GM19467 (cell line): ENCODE measurements around the gene GPR89A.
"Not testable (repeated sequence)": the region's sequence is repeated elsewhere in the genome, so short reads cannot be mapped to it uniquely, and the experiment has no call there.

Source experiments
- ATAC-seq: cut with Tn5 transposase; IDR thresholded peaks from one replicate; pipeline ENCODE4 v1.9.1; 2021; ENCODE audit warnings: mild to moderate bottlenecking, moderate library complexity; ENCODE audit not compliant: unreplicated experiment

Gene GPR89A

DNA sequence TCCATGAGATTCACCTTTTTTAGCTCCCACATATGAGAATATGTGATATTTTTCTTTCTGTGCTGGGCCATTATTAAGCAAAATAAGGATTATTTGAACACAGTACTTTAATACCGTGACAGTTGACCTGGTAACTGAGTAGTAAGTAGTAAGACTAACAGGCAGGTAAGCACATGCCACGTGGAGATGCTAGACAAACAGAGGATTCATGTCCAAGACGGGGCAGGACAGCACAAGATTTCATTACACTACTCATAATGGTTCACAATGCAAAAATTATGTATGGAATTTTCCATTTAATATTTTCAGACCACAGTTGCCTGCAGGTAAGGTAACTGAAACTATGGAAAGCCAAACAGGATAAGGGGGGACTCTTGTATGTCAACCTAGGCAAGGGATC is 77.1 kb downstream of the GPR89A start:
- ATAC-seq: not testable (repeated sequence)

DNA sequence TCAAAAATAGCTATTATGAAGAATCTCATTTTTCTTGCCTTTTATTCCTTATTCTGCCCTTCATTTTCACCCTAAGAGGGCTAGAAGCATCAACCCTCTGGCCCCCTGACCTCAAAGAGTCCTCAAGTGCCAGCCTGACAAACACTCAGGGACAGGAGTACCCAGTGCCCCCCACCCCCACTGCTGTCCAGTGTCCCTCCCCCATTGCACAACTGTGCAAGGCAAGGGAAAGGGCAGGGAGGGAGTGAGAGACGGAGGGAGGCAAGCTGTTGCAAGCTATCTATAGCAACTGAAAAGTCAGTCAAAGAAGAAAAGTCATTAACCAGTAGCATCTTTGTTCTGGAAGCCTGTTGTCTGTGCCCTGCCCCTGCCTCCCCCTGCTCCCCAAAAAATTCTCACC is 78.3 kb downstream of the GPR89A start:
- not testable (repeated sequence) for ATAC-seq

DNA sequence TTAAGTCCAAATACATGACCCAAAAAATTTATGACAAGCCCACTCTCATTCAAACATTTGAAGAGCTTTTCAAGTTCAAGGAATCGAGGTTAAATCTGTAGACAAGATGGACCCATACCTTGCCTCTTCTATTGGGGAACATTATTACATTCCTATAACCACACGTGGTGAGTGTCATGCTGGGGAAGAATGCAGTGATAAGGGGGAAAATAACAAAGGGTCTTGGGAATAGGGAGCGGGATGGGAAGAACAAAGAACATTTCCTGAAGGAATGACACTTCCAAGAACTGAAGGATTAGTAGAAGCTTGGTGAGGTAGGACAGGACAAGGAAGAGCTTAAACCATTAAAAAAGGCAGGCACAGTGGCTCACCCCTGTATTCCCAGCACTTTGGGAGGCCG is 80.5 kb downstream of the GPR89A start:
- no peak for ATAC-seq

DNA sequence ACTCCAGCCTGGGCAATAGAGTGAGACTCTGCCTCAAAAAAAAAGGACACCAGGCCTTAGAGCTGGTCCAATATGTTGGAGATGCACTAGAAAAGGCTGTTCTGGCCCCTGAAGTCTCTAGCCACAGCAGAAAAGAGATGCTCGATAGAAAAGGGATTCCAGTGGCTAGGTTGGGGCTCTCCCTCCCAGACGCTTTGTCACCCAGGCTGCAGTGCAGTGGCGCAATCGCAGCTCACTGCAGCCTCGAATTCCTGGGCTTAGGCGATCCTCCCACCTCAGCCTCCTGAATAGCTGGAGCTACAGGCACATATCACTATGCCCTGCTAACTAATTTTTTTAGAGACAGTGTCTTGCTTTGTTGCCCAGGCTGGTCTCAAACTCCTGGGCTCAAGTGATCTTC is 81.1 kb downstream of the GPR89A start:
- no peak for ATAC-seq

DNA sequence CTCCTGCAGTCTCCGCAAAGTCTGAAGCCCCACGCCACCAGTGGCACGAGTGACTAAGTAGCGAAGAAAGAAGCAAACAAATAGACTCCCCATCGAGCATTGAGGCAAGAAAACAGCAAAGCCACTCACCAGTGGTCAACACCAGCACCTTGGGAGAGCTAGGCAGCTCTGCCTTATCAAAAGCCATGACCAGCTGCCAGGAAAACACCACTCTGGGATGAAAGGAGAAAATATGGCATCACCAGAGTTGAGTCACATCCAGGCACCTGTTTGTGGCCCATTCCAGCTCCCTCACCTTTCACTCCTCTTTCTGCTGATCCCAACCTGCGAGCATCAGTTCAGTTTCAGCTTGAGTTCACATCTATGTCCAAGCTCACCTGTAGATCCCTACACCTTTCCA is 82.1 kb downstream of the GPR89A start:
- no peak for ATAC-seq

DNA sequence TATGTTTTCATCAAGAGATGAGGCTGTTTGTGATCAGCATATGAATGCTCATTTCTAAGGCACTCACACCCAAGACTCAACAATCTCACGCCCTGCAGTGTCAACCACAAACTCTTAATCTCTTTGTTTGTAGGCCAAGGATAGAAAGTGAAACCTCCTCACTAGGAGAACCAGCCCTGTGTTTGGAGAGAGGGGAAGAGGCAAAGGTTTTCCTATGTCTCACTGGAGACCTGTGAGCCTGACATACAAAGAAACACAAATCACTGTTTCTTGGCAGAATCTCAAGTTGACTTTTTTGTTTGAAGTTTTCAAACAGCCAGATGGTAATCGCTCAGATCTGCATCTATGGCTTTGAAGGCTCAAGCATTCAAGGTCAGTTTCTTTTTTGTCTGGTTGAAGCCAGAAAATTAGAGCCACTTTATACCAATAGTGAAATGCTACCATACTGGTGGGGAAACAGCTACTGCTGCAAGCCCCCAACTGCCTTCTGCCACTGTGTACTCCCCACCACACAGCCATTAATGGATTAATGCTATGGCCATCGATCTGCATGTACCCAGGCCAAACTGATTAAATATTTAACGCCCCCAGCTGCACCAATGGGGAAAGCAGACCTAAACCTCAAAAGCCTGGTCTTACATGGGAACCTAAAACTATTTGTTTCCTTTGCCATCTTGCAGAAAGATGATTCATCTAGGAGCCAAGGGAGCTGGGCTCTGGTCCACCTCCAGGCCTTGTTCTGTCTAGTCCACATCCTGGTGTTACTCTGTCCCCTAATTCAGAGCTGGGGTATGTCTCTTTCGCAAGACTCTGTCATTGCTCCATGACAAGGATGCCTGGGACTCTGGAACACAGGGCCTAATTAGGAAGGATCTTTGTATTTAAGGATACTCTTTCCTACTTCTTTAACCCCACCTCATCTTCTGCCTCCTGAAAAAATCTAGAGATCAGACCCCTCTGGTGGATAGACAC is 83.1 kb downstream of the GPR89A start:
- peak; percentile 48 for ATAC-seq

- no peak for ATAC-seq
Measured at GRCh38 chr1:145692785-145693443, 85.1 kb downstream of the GPR89A start.

DNA sequence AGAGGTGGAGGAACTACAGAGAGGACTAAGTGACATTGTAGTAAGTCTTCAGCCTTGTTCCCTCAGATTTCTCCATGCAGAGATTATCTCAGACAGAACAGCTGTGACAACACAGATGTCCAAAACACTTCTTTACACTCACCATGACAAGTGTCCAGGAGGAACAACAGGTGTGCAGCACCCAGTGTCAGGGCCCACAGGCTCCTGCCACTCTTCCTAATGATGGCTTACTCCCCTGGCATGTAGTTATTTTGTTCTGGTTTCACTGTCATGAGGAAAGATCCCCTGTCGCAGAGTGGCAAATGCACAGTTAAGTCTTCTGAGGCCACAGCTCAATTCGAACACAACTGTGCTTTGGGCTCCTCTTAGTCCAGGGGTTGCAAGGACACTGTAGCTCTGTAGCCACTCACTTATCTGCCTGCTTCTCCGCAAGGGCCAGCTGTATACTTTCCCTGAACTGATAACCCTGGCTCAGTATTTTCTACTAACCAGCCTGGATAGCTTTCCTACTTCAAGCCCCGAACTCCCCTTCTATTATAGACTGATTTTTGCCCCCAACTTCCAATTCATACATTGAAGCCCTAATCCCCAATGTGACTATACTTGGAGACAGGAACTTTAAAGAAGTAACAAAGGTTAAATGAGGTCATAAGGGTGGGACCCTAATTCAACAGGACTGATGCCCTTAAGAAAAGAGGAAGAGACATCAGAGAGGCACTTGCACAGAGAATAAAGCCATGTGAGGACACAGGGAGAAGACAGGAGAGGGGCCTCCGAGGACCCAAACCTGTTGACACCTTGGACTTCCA is 88.2 kb downstream of the GPR89A start:
- no peak for ATAC-seq

DNA sequence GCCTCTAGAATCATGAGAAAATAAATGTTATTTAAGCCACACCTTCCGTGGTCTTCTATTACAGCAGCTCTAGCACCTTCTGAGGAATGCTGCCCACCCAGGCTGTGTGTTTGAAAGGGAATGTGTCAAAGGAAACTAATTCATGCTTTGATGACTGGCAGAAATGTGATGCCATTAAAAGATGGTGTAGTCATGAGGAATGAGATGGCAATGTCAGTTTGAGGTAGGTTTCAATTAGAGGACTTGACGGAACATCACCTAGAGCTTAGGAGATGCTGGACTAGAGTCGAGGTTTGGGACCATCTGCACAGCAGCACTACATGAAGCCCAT is 88.8 kb downstream of the GPR89A start:
- ATAC-seq: no peak

GRCh38 chr1:145701306-145701862 is 93.6 kb downstream of the GPR89A start:
- ATAC-seq: no peak

- ATAC-seq: no peak
Measured at GRCh38 chr1:145702052-145702451, 94.3 kb downstream of the GPR89A start.

DNA sequence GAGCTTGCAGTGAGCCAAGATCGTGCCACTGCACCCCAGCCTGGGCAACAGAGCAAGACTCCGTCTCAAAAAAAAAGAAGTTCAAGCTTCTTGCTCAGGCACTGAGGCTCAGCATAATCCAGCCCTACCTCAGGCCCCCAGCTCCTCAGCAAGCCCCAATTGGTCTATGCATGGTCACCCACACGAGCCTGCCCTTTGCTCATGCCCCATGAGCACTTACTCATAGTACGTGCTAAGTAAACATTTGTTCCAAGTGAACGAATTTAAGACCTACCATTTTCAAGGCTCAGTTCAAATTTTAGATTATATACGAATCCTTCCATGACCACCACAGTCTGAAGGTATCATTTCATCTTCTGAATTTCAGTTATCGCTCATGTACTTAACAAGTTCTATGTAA is 95.0 kb downstream of the GPR89A start:
- no peak for ATAC-seq

DNA sequence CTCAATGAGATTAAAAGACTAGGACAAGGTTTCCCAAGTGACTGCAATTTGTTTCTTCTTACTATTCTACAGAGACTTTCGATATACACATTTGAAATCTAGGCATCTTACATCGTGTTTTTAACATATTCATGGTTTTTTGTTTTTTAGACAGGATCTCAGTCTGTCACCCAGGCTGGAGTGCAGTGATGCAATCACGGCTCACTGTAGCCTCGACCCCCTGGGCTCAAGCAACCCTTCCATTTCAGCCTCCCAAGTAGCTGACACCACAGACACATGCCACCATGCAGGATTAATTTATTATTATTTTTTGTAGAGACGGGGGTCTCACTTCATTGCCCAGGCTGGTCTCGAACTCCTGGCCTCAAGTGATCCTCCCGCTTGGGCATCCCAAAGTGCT is 97.8 kb downstream of the GPR89A start:
- ATAC-seq: no peak

DNA sequence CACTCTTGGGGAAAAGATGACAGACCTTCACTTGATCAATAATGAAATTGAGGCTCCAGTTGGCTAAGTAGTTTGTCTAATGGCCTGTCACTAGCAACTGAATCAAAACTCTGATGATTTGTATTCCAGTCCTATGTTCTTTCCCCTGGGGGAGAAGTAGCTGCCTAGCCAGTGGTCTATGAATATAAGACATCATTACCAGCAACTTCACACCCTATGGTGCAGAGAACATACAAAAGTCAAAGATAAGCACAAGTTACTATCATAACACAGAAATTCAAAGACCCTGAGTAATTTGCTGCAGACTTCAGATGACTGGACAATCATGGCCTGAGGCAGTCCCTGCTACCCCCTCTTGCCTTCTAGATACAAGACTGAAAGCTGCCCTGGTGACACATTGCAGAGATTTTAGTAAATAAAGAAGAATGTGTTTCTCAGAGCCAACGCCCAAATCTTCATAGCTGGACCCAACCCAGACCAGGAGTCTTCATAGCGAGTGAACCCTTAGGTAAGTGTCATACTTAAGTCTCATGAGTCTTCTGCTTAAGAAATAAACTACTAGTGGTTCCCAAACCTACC is 98.4 kb downstream of the GPR89A start:
- no peak for ATAC-seq

GRCh38 chr1:145707183-145707867 is 99.5 kb downstream of the GPR89A start, which contains the start of gene PDZK1:
Gene PDZK1 (minus strand): TSS chr1:145707368. CDS start chr1:145688021, 19,347 bp downstream.
- ATAC-seq: no peak

GRCh38 chr1:145708063-145708462 is 100.3 kb downstream of the GPR89A start:
- ATAC-seq: no peak

- no peak for ATAC-seq
Measured at GRCh38 chr1:145710291-145711027, 102.7 kb downstream of the GPR89A start.

GRCh38 chr1:145711213-145711651 is 103.4 kb downstream of the GPR89A start:
- no peak for ATAC-seq

DNA sequence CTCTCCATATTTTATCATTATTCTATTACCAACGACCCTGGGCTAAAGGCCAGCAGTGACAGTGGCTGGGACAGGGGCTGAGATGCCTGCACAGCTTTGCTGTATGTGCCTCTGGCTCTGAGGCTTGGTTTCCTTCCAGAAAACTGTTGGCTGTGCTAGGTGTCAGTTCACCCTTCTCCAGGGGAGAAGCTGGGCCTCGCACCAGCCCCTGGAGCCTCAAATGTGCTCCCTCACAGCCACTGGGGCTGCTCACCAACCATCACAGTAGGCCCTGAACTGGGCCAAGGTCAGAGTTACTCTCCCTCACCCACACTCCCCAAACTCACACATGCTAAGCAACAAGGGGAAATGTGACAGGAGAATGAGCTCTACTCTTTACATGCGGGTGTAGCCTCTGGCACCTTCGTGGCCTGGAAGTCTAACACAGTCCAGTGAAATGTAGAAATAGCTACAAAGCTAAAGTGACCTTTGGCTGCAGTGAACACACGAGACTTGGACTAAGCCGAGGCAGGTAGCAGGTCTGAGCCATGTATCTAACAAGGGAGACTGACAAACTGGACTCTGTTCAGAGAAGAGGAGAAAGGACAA is 106.8 kb downstream of the GPR89A start:
- no peak for ATAC-seq
